T-helper 22 cell (primary cell): ENCODE data around the gene HMCN1.
"Not testable (repeated sequence)": the region's sequence is repeated elsewhere in the genome, so short reads cannot be mapped to it uniquely, and the experiment has no call there.

Experiments used
- DNase-seq: peaks from one replicate; pipeline ENCODE4 v3.0.0-alpha.2; 2020; ENCODE audit warnings: low read depth

HMCN1 gene

GRCh38 chr1:186202776-186203175 lies 468.6 kb downstream of the HMCN1 start:
- no peak for DNase-seq

- no peak for DNase-seq
Observed at GRCh38 chr1:186206048-186206570, 471.9 kb downstream of the HMCN1 start.

- no peak for DNase-seq
Observed at GRCh38 chr1:186207391-186208085, 473.3 kb downstream of the HMCN1 start.

GRCh38 chr1:186208405-186209129 lies 474.4 kb downstream of the HMCN1 start:
- no peak for DNase-seq

- DNase-seq, result no peak
Observed at GRCh38 chr1:186210258-186210657, 476.1 kb downstream of the HMCN1 start.

GRCh38 chr1:186211583-186211982 lies 477.4 kb downstream of the HMCN1 start:
- not testable (repeated sequence) for DNase-seq

GRCh38 chr1:186212568-186213224 lies 478.5 kb downstream of the HMCN1 start:
- DNase-seq, result no peak

GRCh38 chr1:186213225-186213607 lies 479.0 kb downstream of the HMCN1 start:
- DNase-seq, result no peak

- DNase-seq, result no peak
Observed at GRCh38 chr1:186214791-186215190, 480.6 kb downstream of the HMCN1 start.

GRCh38 chr1:186215636-186216035 lies 481.4 kb downstream of the HMCN1 start:
- no peak for DNase-seq

- DNase-seq, result no peak
Observed at GRCh38 chr1:186218654-186219352, 484.6 kb downstream of the HMCN1 start.

GRCh38 chr1:186220067-186220466 lies 485.9 kb downstream of the HMCN1 start:
- DNase-seq, result no peak

GRCh38 chr1:186220911-186221310 lies 486.7 kb downstream of the HMCN1 start:
- no peak for DNase-seq

GRCh38 chr1:186225096-186225495 lies 490.9 kb downstream of the HMCN1 start:
- no peak for DNase-seq

GRCh38 chr1:186228749-186229148 lies 494.6 kb downstream of the HMCN1 start:
- no peak for DNase-seq

- no peak for DNase-seq
Observed at GRCh38 chr1:186231861-186232436, 497.8 kb downstream of the HMCN1 start.

GRCh38 chr1:186234976-186235686 lies 500.9 kb downstream of the HMCN1 start:
- DNase-seq, result no peak

GRCh38 chr1:186235696-186236095 lies 501.5 kb downstream of the HMCN1 start:
- no peak for DNase-seq

- DNase-seq, result no peak
Observed at GRCh38 chr1:186236921-186237320, 502.7 kb downstream of the HMCN1 start.

GRCh38 chr1:186239171-186239570 lies 505.0 kb downstream of the HMCN1 start:
- DNase-seq, result no peak

GRCh38 chr1:186240436-186240835 lies 506.2 kb downstream of the HMCN1 start:
- DNase-seq, result no peak
